Measurements from ENCODE around the gene SMCO2.

GRCh38 chr12:27505761-27506160 lies 59.2 kb downstream of the SMCO2 start:
- TF ChIP-seq RAD21 (IDR thresholded peaks at IDR 0.05; ENCODE audit: low read depth) (no peak), REST (IDR thresholded peaks at IDR 0.05; ENCODE audit: low read depth) (no peak), EP300 (IDR thresholded peaks at IDR 0.05; ENCODE audit: borderline replicate concordance) (no peak), TEAD4 (IDR thresholded peaks at IDR 0.05) (no peak), CEBPB (IDR thresholded peaks at IDR 0.05) (no peak), FOXM1 (IDR thresholded peaks at IDR 0.05; ENCODE audit: borderline replicate concordance, low read depth) (no peak), CREB1 (IDR thresholded peaks at IDR 0.05; ENCODE audit: low read depth) (no peak)
- TF ChIP-seq, protein P1, sequence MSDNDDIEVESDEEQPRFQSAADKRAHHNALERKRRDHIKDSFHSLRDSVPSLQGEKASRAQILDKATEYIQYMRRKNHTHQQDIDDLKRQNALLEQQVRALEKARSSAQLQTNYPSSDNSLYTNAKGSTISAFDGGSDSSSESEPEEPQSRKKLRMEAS (IDR thresholded peaks at IDR 0.05) = no peak
